Liver (tissue), 3 donors: ENCODE data around the gene BEND4.

ENCODE experiments used
- CTCF ChIP-seq: fragments of 150-350 bp; IDR thresholded peaks from 2 replicates; pipeline ENCODE4 v1.5.1; 2017; ENCODE audit warnings: improper control_type of control experiment, low read depth, low read length; ENCODE audit not compliant: missing input control
- RAD21 ChIP-seq, 2 donors: IDR thresholded peaks; 2 replicates each; pipeline ENCODE4 v1.6.1; 2016; ENCODE audit warnings: antibody characterized with exemption in 2 of 2, mild to moderate bottlenecking in 2 of 2
- donor health status: healthy.
- donor health status: healthy.

GRCh38 chr4:42066402-42066801, 86.1 kb downstream of the BEND4 start:
- no peak for TF ChIP-seq RAD21 (IDR thresholded peaks at IDR 0.05)
- TF ChIP-seq CTCF = no peak
